ENCODE measurements around the gene CCL14. TPM values are rescaled to one million over a fixed set of nuclear protein-coding genes. Genes with fewer than 3 reads are reported as not detected.

The CCL14 gene
- total RNA-seq, 1 experiment from 2014 or later = not detected

GRCh38 chr17:35948092-35948491 is 38.4 kb downstream of the CCL14 start:
- no TSS peak for BruUV-seq (replicated peaks)
- CTCF ChIA-PET = interaction anchor here (0.6 to 1.7 kb wide), 2 partner anchors 52 to 200 kb away, joined by 9 read pairs; no protein-coding TSS in a partner anchor
- ATAC-seq (no peak), DNase-seq (ENCODE audit: low read depth, low spot score) (no peak)
- Histone ChIP-seq H3K27ac (ENCODE audit: low read length) (no peak overlapping the region), H3K36me3 (ENCODE audit: control insufficient read depth, insufficient read depth, low read length) (no peaks in the 10 kb centered on the region), H3K27me3 (ENCODE audit: control insufficient read depth, insufficient read depth, low read length) (no peaks in the 10 kb centered on the region), H3K9me3 (ENCODE audit: control insufficient read depth, insufficient read depth, low read depth, low read length) (no peaks in the 10 kb centered on the region), H3K4me1 (ENCODE audit: control insufficient read depth, insufficient read depth, low read length) (no peaks in the 10 kb centered on the region), H3K4me3 (ENCODE audit: low read depth in 2 of 2, low read length in 2 of 2) (no peak overlapping the region)
- intact Hi-C loops (cut with micrococcal nuclease; ENCODE audit: unreplicated experiment) = no loop called here
- TF ChIP-seq SIN3A (IDR thresholded peaks at IDR 0.05; ENCODE audit: borderline replicate concordance, insufficient read depth, low read depth, low read length) (no peak), TCF7L2 (IDR thresholded peaks at IDR 0.05; ENCODE audit: low read depth, low read length) (no peak), POLR2AphosphoS5 (IDR thresholded peaks at IDR 0.05; ENCODE audit: low read depth, low read length) (no peak), REST (IDR thresholded peaks at IDR 0.05; ENCODE audit: insufficient read depth in 1 of 2, low read depth in 2 of 2, low read length in 1 of 2) (no peak)
- TF ChIP-seq, protein P1, sequence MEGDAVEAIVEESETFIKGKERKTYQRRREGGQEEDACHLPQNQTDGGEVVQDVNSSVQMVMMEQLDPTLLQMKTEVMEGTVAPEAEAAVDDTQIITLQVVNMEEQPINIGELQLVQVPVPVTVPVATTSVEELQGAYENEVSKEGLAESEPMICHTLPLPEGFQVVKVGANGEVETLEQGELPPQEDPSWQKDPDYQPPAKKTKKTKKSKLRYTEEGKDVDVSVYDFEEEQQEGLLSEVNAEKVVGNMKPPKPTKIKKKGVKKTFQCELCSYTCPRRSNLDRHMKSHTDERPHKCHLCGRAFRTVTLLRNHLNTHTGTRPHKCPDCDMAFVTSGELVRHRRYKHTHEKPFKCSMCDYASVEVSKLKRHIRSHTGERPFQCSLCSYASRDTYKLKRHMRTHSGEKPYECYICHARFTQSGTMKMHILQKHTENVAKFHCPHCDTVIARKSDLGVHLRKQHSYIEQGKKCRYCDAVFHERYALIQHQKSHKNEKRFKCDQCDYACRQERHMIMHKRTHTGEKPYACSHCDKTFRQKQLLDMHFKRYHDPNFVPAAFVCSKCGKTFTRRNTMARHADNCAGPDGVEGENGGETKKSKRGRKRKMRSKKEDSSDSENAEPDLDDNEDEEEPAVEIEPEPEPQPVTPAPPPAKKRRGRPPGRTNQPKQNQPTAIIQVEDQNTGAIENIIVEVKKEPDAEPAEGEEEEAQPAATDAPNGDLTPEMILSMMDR (IDR thresholded peaks at IDR 0.05) = no peak
- POLR2A ChIA-PET = no interaction called here
- in situ Hi-C loops (cut with HindIII; ENCODE audit: low pct_unique_long_range_greater_than_20kb, low sequenced_read_pairs) = no loop called here

DNA sequence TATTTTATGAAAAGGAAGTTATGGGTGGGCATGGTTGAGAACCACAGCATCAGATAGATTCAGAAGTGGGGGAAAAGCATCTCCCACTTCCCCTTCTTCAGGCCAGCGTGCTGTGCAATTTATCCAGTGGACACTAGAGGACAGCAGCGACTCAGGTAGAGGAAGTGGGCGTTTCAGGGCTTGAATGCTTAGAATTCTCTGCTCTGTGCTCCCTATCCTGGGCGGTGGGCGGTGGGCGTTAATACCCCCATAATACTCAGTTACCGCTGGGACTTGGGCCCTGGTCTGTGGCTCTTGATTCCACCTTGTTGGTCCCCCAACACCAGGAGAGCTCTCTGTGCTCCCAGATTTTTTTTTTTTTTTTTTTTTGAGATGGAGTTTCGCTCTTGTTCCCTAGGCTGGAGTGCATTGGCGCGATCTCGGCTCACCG is 39.4 kb downstream of the CCL14 start:
- DNase-seq (ENCODE audit: low read depth, low spot score) = peak; percentile 64

More for the DNA sequence above, 39.4 kb downstream of the CCL14 start:
- BruUV-seq (replicated peaks) = no TSS peak
- no peaks in the 10 kb centered on the region for H3K9me3 ChIP-seq (ENCODE audit: control insufficient read depth, insufficient read depth, low read depth, low read length)
- TF ChIP-seq REST (IDR thresholded peaks at IDR 0.05; ENCODE audit: insufficient read depth in 1 of 2, low read depth in 2 of 2, low read length in 1 of 2) (no peak), TCF7L2 (IDR thresholded peaks at IDR 0.05; ENCODE audit: low read depth, low read length) (no peak)
- TF ChIP-seq, protein P1 (IDR thresholded peaks at IDR 0.05) = peak; percentile 98
- ChIA-PET POLR2A (interaction anchor here (0.6 kb wide), 1 partner anchor 9 kb away, joined by 6 read pairs; no protein-coding TSS in a partner anchor), CTCF (interaction anchor here (0.6 kb wide), 1 partner anchor 656 kb away, joined by 3 read pairs; no protein-coding TSS in a partner anchor)
- no peaks in the 10 kb centered on the region for H3K27me3 ChIP-seq (ENCODE audit: control insufficient read depth, insufficient read depth, low read length)
- H3K36me3 ChIP-seq (ENCODE audit: control insufficient read depth, insufficient read depth, low read length) = no peaks in the 10 kb centered on the region
- no peaks in the 10 kb centered on the region for H3K4me1 ChIP-seq (ENCODE audit: control insufficient read depth, insufficient read depth, low read length)
- in situ Hi-C loops (cut with HindIII; ENCODE audit: low pct_unique_long_range_greater_than_20kb, low sequenced_read_pairs) = no loop called here
- intact Hi-C loops (cut with micrococcal nuclease; ENCODE audit: unreplicated experiment) = no loop called here
- H3K27ac ChIP-seq (ENCODE audit: low read length) = no peak overlapping the region
- ATAC-seq = peak; percentile 90
- peak overlapping the region; percentile 38 to 57 for H3K4me3 ChIP-seq (ENCODE audit: low read depth in 2 of 2, low read length in 2 of 2)
